GM23338 (cell line): Measurements from ENCODE around the gene TBC1D19.

Source experiments
- EZH2 ChIP-seq: fragments of 200-600 bp; sonication (generic); IDR thresholded peaks from one replicate; pipeline ENCODE4 v1.8.0; 2017; ENCODE audit warnings: antibody characterized with exemption, mild to moderate bottlenecking, low read depth; ENCODE audit not compliant: unreplicated experiment
- POLR2AphosphoS5 ChIP-seq: IDR thresholded peaks from 2 replicates; pipeline ENCODE4 v1.6.1; 2016; ENCODE audit warnings: antibody characterized with exemption, low read depth
- TF ChIP-seq, protein P1 (sequence below), 2 experiments: fragments of 200-600 bp in 1 of 2; sonication (generic) in 1 of 2; conservative IDR thresholded peaks; 2 replicates each; pipeline versions ENCODE4 v1.5.1 to v1.6.1; 2016 to 2017; ENCODE audit warnings: antibody characterized with exemption in 2 of 2, low read depth in 2 of 2, mild to moderate bottlenecking in 2 of 2, moderate library complexity in 1 of 2
- TF ChIP-seq, protein P2 (sequence below): IDR thresholded peaks from 2 replicates; pipeline ENCODE4 v1.6.1; 2016; ENCODE audit warnings: antibody characterized with exemption

- TF ChIP-seq, protein P1, sequence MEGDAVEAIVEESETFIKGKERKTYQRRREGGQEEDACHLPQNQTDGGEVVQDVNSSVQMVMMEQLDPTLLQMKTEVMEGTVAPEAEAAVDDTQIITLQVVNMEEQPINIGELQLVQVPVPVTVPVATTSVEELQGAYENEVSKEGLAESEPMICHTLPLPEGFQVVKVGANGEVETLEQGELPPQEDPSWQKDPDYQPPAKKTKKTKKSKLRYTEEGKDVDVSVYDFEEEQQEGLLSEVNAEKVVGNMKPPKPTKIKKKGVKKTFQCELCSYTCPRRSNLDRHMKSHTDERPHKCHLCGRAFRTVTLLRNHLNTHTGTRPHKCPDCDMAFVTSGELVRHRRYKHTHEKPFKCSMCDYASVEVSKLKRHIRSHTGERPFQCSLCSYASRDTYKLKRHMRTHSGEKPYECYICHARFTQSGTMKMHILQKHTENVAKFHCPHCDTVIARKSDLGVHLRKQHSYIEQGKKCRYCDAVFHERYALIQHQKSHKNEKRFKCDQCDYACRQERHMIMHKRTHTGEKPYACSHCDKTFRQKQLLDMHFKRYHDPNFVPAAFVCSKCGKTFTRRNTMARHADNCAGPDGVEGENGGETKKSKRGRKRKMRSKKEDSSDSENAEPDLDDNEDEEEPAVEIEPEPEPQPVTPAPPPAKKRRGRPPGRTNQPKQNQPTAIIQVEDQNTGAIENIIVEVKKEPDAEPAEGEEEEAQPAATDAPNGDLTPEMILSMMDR (conservative IDR thresholded peaks at IDR 0.05; ENCODE audit: low read depth in 2 of 2), result no peak
- TF ChIP-seq EZH2 (no peak), POLR2AphosphoS5 (no peak)
- TF ChIP-seq, protein P2, sequence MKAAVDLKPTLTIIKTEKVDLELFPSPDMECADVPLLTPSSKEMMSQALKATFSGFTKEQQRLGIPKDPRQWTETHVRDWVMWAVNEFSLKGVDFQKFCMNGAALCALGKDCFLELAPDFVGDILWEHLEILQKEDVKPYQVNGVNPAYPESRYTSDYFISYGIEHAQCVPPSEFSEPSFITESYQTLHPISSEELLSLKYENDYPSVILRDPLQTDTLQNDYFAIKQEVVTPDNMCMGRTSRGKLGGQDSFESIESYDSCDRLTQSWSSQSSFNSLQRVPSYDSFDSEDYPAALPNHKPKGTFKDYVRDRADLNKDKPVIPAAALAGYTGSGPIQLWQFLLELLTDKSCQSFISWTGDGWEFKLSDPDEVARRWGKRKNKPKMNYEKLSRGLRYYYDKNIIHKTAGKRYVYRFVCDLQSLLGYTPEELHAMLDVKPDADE, result no peak
These were observed 195.8 kb downstream of the TBC1D19 start for GRCh38 chr4:26779674-26780073.
